ENCODE results near the gene ZBTB7C. TPM values are rescaled to one million over a fixed set of nuclear protein-coding genes. Genes with fewer than 3 reads are reported as not detected.
A peak's percentile ranks its signal among the peaks of the same experiment; 100 is the strongest.

Gene ZBTB7C
- total RNA-seq, 1 donor from 2014 or later, result 0.17 TPM

GRCh38 chr18:48230467-48231113, 178.6 kb downstream of the ZBTB7C start:
- TF ChIP-seq CTCF (conservative IDR thresholded peaks at IDR 0.05; ENCODE audit: low read depth, low read length), result peak; percentile 83
- no peak overlapping the region for H3K4me3 ChIP-seq (ENCODE audit: low read depth, low read length)
- DNase-seq (ENCODE audit: low read depth), result peak; percentile 12

DNA sequence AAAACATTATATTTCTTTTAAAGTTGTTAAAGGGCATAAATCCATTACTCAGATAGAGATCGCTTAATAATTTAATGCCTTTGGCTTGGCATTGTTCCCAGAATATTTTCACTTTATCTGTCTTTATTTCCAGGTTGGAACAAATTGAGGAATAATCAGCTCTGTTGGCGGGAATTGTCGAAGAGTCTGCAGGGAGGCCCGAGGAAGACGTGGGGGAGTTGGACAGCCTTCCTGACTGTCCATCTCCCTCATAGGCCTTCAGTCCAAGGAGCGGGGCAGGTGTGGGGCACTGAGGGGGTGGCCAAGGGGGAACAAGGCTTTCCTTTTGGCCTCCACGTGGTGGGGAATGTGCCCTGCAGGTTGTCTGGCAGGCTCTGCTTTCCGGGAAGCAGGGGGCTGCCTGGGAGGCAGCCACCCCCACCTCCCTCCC, 179.6 kb downstream of the ZBTB7C start:
- DNase-seq (ENCODE audit: low read depth), result no peak
- no peak for TF ChIP-seq CTCF (conservative IDR thresholded peaks at IDR 0.05; ENCODE audit: low read depth, low read length)
- no peak overlapping the region for H3K4me3 ChIP-seq (ENCODE audit: low read depth, low read length)

DNA sequence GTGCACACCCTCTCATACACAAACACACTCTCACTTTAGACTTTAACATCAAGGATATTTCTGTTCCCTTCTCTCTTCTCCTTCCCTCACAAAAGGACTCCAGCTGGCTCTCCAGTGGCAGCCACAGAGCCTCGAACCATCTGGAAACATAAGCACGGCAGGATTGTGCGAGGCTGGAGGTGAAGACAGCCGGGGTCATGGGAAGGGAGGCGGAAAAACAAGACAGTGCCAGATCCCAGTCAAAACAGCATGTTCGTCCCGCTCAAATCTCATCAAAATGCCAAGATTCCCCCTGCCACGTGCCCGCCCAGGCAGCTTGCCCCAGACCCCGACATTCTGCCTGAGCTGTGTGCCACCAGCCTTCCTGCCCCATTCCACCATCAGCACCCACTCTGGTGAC, 180.3 kb downstream of the ZBTB7C start:
- H3K4me3 ChIP-seq (ENCODE audit: low read depth, low read length), result no peak overlapping the region
- no peak for TF ChIP-seq CTCF (conservative IDR thresholded peaks at IDR 0.05; ENCODE audit: low read depth, low read length)
- no peak for DNase-seq (ENCODE audit: low read depth)

GRCh38 chr18:48228301-48228715, 180.9 kb downstream of the ZBTB7C start:
- no peak for TF ChIP-seq CTCF (conservative IDR thresholded peaks at IDR 0.05; ENCODE audit: low read depth, low read length)
- H3K4me3 ChIP-seq (ENCODE audit: low read depth, low read length), result no peak overlapping the region
- DNase-seq (ENCODE audit: low read depth), result no peak

DNA sequence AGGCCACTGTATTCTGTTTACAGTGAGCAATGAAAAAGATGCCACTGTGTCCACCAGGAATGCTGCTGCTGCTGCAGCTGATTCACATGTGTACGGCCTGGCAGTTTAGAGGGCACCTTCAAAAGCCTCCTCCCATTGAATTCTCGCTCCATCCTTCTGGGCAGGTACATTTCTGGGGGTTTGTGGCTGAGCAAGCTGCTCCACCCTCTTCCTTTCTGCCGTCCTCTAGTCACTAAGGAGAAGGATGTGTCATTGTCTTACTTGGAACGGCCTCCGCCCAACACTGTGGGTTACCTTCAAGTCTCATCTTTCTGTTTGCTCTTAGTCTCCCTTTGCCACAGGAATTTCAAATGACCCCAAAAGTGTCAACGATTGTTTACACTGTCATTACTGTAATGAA, 182.0 kb downstream of the ZBTB7C start:
- no peak overlapping the region for H3K4me3 ChIP-seq (ENCODE audit: low read depth, low read length)
- no peak for TF ChIP-seq CTCF (conservative IDR thresholded peaks at IDR 0.05; ENCODE audit: low read depth, low read length)
- DNase-seq (ENCODE audit: low read depth), result no peak

DNA sequence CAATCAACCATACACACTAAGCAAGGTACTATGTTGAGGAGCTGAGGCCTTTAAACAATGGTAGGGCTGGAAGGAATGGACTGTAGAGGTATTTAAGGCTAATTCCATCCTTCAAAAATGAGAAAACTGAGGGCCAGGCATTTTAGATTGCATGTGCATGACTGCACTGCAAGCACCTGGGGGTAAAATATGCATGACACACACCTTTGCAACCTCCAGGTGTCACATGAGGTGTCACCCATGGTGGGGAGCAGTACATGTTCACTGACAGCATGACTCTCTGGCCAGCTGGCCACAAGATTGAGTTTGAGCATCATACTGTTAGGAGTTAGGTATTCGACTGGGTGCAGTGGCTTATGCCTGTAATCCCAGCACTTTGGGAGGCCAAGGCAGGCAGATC, 182.8 kb downstream of the ZBTB7C start:
- no peak overlapping the region for H3K4me3 ChIP-seq (ENCODE audit: low read depth, low read length)
- no peak for DNase-seq (ENCODE audit: low read depth)

More for the DNA sequence above, 182.8 kb downstream of the ZBTB7C start:
- TF ChIP-seq CTCF (conservative IDR thresholded peaks at IDR 0.05; ENCODE audit: low read depth, low read length), result no peak

Data from epithelial cell of proximal tubule (primary cell).